Ishikawa (cell line): Measurements from ENCODE around the gene PDE4B.

Source experiments
- CEBPB ChIP-seq: IDR thresholded peaks from 2 replicates; pipeline ENCODE4 v1.6.1; 2012
- CREB1 ChIP-seq: IDR thresholded peaks from 2 replicates; pipeline ENCODE4 v1.6.1; 2012; ENCODE audit warnings: low read depth
- EGR1 ChIP-seq: IDR thresholded peaks from 2 replicates; pipeline ENCODE4 v1.6.1; 2012
- EP300 ChIP-seq: IDR thresholded peaks from 2 replicates; pipeline ENCODE4 v1.6.1; 2012; ENCODE audit warnings: borderline replicate concordance
- FOXM1 ChIP-seq: IDR thresholded peaks from 2 replicates; pipeline ENCODE4 v1.6.1; 2012; ENCODE audit warnings: low read depth, borderline replicate concordance
- MAX ChIP-seq: IDR thresholded peaks from 2 replicates; pipeline ENCODE4 v1.6.1; 2012
- NFIC ChIP-seq: IDR thresholded peaks from 2 replicates; pipeline ENCODE4 v1.6.1; 2012
- RAD21 ChIP-seq: IDR thresholded peaks from 2 replicates; pipeline ENCODE4 v1.6.1; 2012; ENCODE audit warnings: low read depth
- REST ChIP-seq: IDR thresholded peaks from 2 replicates; pipeline ENCODE4 v1.6.1; 2012; ENCODE audit warnings: low read depth, mild to moderate bottlenecking
- TAF1 ChIP-seq: IDR thresholded peaks from 2 replicates; pipeline ENCODE4 v1.6.1; 2012; ENCODE audit warnings: low read depth, mild to moderate bottlenecking
- TCF12 ChIP-seq: IDR thresholded peaks from 2 replicates; pipeline ENCODE4 v1.6.1; 2012; ENCODE audit warnings: low read depth
- TEAD4 ChIP-seq: IDR thresholded peaks from 2 replicates; pipeline ENCODE4 v1.6.1; 2012
- USF1 ChIP-seq: IDR thresholded peaks from 2 replicates; pipeline ENCODE4 v1.6.1; 2012
- YY1 ChIP-seq: IDR thresholded peaks from 2 replicates; pipeline ENCODE4 v1.6.1; 2012; ENCODE audit warnings: low read depth
- ZBTB7A ChIP-seq: IDR thresholded peaks from 2 replicates; pipeline ENCODE4 v1.6.1; 2012; ENCODE audit warnings: low read depth

Gene PDE4B

GRCh38 chr1:65897485-65897884 lies 104.8 kb downstream of the PDE4B start:
- TF ChIP-seq ZBTB7A = no peak
- TF ChIP-seq TEAD4 = no peak
- no peak for TF ChIP-seq USF1
- no peak for TF ChIP-seq RAD21
- no peak for TF ChIP-seq TCF12
- no peak for TF ChIP-seq NFIC
- TF ChIP-seq REST = no peak
- no peak for TF ChIP-seq EP300
- TF ChIP-seq CREB1 = no peak
- TF ChIP-seq FOXM1 = no peak
- TF ChIP-seq TAF1 = no peak
- TF ChIP-seq CEBPB = no peak
- no peak for TF ChIP-seq MAX
- no peak for TF ChIP-seq YY1
- no peak for TF ChIP-seq EGR1

GRCh38 chr1:65904681-65905083 lies 112.0 kb downstream of the PDE4B start:
- TF ChIP-seq TCF12 (no peak), CEBPB (no peak), EGR1 (no peak), REST (no peak)

- TF ChIP-seq USF1 = no peak
These were observed 117.7 kb downstream of the PDE4B start for GRCh38 chr1:65910432-65910831.

- TF ChIP-seq MAX = no peak
- no peak for TF ChIP-seq USF1
These were observed 119.0 kb downstream of the PDE4B start for GRCh38 chr1:65911679-65912078.

GRCh38 chr1:65918564-65918963 lies 125.9 kb downstream of the PDE4B start:
- TF ChIP-seq CREB1 = no peak
- TF ChIP-seq TEAD4 = no peak
- TF ChIP-seq TCF12 = no peak
- no peak for TF ChIP-seq REST

GRCh38 chr1:65921446-65921845 lies 128.8 kb downstream of the PDE4B start:
- TF ChIP-seq NFIC = no peak
- no peak for TF ChIP-seq ZBTB7A
- TF ChIP-seq MAX = no peak
- TF ChIP-seq TCF12 = no peak
- TF ChIP-seq TEAD4 = no peak
- no peak for TF ChIP-seq YY1
- TF ChIP-seq USF1 = no peak
- no peak for TF ChIP-seq RAD21
- TF ChIP-seq EP300 = no peak
- no peak for TF ChIP-seq REST
- TF ChIP-seq EGR1 = no peak
- no peak for TF ChIP-seq CREB1
- no peak for TF ChIP-seq TAF1
- TF ChIP-seq FOXM1 = no peak
- no peak for TF ChIP-seq CEBPB
